COLO829 (cell line): ENCODE data around the gene AP2S1.
"Not testable (repeated sequence)": the region's sequence is repeated elsewhere in the genome, so short reads cannot be mapped to it uniquely, and the experiment has no call there.

Experiments used
- DNase-seq: peaks from one replicate; pipeline ENCODE4 v3.0.0; 2012; ENCODE audit warnings: low spot score

AP2S1 gene

DNA sequence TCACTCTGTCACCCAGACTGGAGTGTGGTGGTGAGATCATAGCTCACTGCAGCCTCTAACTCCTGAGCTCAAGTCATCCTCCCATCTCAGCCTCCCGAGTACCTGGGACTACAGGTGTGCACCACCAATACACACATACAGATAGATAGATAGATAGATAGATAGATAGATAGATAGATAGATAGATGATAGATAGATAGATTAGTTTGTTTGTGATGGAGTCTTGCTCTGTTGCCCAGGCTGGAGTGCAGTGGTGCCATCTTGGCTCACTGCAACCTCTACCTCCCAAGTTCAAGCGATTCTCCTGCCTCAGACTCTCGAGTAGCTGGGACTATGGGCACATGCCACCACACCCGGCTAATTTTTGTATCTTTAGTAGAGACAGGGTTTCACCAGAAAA is 46.2 kb downstream of the AP2S1 start:
- not testable (repeated sequence) for DNase-seq

DNA sequence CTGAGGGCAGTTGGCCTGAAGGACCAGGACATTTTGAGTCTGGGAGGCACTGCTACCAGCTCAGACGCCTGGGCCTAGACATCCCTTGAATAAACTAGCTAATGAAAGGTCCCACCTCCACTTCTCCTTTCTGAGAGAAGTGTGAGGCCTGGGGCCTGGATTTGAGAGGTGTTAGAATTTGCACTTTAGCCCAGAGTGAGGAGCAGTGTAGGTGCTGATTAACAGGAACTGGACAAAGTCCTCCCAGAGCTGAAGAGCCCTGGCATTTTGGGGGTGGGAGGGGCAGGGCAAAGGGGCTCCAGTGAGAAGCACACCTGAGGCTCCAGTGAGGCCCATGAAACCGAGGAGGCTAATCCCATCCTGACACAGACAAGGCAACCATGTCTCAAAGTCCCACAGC is 47.1 kb downstream of the AP2S1 start:
- DNase-seq, result no peak

DNA sequence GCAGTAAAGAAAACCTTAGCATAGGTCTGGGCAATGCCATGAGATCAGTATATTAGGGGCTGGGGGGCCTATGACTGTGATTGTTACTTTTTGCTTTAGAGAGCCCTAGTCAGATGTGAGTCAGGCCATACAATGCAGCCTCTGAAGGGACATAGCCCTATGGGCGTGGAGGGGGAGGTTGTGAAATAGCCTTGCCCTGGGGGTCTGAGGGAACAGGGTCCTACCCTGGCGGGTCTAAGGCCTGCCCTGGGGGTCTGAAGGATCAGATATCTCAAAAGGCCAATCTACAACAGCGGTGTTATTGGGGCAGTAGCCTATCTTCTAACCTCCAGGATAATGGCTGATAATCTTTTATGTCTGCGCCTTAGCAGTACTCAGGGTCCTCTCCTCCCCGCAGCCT is 48.5 kb downstream of the AP2S1 start:
- no peak for DNase-seq

- DNase-seq, result no peak
Observed at GRCh38 chr19:46798713-46799112, 51.9 kb downstream of the AP2S1 start.

DNA sequence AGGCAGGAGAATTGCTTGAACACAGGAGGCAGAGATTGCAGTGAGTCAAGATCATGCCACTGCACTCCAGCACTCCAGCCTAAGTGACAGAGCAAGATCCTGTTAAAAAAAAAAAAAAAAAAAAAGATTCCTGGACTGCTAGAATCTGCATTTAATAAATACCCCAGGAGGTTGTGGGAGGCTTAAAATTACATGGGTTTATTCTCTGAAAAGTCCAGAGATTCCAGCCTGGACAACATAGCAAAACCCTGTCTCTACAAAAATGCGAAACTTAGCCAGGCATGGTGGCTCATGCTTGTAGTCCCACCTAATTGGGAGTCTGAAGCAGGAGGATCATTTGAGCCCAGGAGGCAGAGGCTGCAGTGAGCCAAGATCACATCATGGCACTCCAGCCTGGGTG is 52.8 kb downstream of the AP2S1 start:
- DNase-seq, result no peak

GRCh38 chr19:46791944-46792343 is 58.7 kb downstream of the AP2S1 start:
- DNase-seq, result no peak

DNA sequence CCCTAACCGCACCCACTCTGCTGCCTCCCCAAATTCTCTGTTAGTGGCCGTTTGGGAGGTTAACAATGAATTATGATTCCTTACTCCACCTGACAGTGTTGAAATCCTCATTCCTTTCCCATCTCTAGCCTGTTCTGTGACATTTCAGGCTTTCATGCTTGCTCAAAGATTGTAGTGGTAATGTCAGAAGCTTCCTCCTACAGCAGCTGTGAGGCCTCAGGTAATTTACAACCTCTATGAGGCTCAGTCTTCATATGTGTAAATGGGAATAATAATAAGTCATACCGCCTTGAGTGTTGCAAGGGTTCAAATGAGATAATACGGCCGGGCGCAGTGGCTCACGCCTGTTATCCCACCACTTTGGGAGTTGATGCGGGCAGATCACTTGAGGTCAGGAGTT is 61.3 kb downstream of the AP2S1 start:
- no peak for DNase-seq

DNA sequence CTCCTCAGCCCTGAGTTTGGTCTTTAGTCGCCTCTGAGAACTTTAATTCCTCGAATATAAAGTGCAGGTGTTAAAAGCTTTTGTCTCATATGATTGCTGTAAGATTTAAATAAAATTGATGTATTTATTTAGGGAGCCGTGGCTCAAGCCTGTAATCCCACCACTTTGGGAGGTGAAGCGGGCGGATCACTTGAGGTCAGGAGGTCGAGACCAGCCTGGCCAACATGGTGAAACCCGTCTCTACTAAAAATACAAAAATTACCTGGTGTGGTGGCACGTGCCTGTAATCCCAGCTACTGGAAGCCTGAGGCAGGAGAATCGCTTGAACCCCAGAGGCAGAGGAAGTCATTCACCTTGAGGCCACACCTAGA is 61.7 kb downstream of the AP2S1 start:
- no peak for DNase-seq

DNA sequence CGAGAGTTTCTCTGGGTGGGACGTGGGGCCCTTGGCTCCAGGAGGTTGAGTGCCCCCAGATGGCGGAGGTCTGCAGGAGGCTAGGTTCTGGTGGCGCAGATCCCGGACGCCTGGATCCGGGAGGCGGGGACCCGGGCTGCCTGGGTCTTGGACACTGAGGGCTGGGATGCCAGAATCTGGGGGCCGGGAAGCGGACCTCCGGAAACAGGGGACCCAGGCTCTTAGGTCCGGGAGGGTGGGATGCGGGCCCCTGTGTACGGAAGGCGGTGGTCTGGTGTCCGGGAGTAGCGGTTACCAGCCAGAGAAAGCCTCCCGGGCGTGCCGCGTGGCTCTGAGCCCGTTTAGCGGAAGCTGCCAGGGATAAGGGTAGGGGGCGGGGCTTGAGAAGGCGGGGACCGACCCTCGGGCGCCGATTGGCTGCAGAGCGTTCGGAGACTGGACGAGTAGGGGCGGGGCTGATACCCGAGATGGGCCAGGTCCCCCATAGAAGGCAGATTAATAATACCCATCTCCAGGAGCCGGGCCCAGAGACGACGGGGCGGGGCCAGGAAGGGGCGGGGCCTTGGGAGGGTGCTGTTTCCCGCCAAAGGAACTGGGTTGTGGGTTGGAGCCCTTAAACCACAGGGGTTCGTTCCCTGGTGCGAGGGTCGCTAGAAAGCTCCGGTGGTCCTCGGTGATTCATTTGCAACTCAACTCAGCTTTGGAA is 62.2 kb downstream of the AP2S1 start, which contains the start of gene SLC1A5:
TSS of gene SLC1A5 (minus strand) at position 333 of the 706 bp plus-strand sequence. CDS start 629 bp downstream, outside the sequence.
- DNase-seq, result peak; percentile 97
